ENCODE measurements around the gene MAP2K3.

- TF ChIP-seq, protein P1, sequence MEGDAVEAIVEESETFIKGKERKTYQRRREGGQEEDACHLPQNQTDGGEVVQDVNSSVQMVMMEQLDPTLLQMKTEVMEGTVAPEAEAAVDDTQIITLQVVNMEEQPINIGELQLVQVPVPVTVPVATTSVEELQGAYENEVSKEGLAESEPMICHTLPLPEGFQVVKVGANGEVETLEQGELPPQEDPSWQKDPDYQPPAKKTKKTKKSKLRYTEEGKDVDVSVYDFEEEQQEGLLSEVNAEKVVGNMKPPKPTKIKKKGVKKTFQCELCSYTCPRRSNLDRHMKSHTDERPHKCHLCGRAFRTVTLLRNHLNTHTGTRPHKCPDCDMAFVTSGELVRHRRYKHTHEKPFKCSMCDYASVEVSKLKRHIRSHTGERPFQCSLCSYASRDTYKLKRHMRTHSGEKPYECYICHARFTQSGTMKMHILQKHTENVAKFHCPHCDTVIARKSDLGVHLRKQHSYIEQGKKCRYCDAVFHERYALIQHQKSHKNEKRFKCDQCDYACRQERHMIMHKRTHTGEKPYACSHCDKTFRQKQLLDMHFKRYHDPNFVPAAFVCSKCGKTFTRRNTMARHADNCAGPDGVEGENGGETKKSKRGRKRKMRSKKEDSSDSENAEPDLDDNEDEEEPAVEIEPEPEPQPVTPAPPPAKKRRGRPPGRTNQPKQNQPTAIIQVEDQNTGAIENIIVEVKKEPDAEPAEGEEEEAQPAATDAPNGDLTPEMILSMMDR (IDR thresholded peaks at IDR 0.05): no peak
- TF ChIP-seq POLR2A (IDR thresholded peaks at IDR 0.05): no peak
Observed at GRCh38 chr17:21358682-21359482, 74.4 kb downstream of the MAP2K3 start.

All from ovary (tissue), 3 donors.